Upper lobe of right lung (tissue), 1 donor: ENCODE results near the gene TANC1. TPM values are rescaled to one million over a fixed set of nuclear protein-coding genes. Genes with fewer than 3 reads are reported as not detected.

ENCODE experiments used
- ATAC-seq: fragments of 200-7000 bp; cut with Tn5 transposase; one replicate; pipeline ENCODE4 v1.9.1; 2020; ENCODE audit warnings: mild to moderate bottlenecking, moderate library complexity
- DNase-seq: peaks from one replicate; pipeline ENCODE4 v3.0.0-alpha.2; 2020
- H3K27ac ChIP-seq: fragments of 200-600 bp; one replicate; pipeline ENCODE4 v1.8.0; 2022
- H3K27me3 ChIP-seq: fragments of 200-600 bp; one replicate; pipeline ENCODE4 v1.8.0; 2022; ENCODE audit warnings: mild to moderate bottlenecking
- H3K36me3 ChIP-seq: fragments of 200-600 bp; one replicate; pipeline ENCODE4 v1.8.0; 2022
- H3K4me1 ChIP-seq: fragments of 200-600 bp; one replicate; pipeline ENCODE4 v1.8.0; 2022
- H3K4me3 ChIP-seq: fragments of 200-600 bp; one replicate; pipeline ENCODE4 v1.8.0; 2022; ENCODE audit warnings: mild to moderate bottlenecking
- H3K9me3 ChIP-seq: fragments of 200-600 bp; one replicate; pipeline ENCODE4 v1.8.0; 2022
- intact Hi-C: fragments of 100-400 bp; cut with DNase I; formaldehyde crosslinking; loops from one replicate; pipeline ENCODE4 v1.11.0; 2022
- total RNA-seq: library from RNA; stranded (reverse); fragmentation: NEBNext Ultra II Directional; extraction: Animal tissue kit (Norgen Biotek cat#: 25700); gene quantifications from one replicate; pipeline ENCODE4 v1.2.1, GENCODE V29; 2021
- TF ChIP-seq, protein P1 (sequence below): fragments of 200-600 bp; IDR thresholded peaks from one replicate; pipeline ENCODE4 v1.8.0; 2022; ENCODE audit warnings: antibody characterized with exemption
- donor health status: DM: no; HTN: yes; CAD: no; lungs with severe emphysema.

The TANC1 gene
- total RNA-seq, 1 donor from 2014 or later: 60.4 TPM

DNA sequence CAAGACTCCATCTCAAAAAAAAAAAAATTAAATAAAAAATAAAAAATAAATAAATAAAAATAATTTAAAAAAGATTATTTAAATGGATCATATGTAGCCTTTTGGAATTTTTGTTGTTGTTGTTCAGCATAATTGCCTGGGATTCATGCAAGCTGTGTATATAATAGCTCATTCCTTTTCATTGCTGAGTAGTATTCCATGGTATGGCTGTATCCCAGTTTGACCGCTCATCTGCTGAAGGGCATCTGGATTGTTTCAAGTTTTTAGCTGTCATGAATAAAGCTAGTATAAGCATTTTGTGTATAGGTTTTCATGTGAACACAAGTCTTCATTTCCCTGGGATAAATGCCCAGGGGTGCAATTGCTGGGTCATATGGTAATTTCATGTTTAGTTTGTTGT lies 6.4 kb upstream of the TANC1 start:
- no peaks in the 10 kb centered on the region for H3K27me3 ChIP-seq
- H3K9me3 ChIP-seq: no peaks in the 10 kb centered on the region
- DNase-seq (no peak), ATAC-seq (no peak)
- TF ChIP-seq, protein P1, sequence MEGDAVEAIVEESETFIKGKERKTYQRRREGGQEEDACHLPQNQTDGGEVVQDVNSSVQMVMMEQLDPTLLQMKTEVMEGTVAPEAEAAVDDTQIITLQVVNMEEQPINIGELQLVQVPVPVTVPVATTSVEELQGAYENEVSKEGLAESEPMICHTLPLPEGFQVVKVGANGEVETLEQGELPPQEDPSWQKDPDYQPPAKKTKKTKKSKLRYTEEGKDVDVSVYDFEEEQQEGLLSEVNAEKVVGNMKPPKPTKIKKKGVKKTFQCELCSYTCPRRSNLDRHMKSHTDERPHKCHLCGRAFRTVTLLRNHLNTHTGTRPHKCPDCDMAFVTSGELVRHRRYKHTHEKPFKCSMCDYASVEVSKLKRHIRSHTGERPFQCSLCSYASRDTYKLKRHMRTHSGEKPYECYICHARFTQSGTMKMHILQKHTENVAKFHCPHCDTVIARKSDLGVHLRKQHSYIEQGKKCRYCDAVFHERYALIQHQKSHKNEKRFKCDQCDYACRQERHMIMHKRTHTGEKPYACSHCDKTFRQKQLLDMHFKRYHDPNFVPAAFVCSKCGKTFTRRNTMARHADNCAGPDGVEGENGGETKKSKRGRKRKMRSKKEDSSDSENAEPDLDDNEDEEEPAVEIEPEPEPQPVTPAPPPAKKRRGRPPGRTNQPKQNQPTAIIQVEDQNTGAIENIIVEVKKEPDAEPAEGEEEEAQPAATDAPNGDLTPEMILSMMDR: no peak
- no peak overlapping the region for H3K27ac ChIP-seq
- intact Hi-C loops: no loop called here
- no peaks in the 10 kb centered on the region for H3K36me3 ChIP-seq
- H3K4me1 ChIP-seq: no peaks in the 10 kb centered on the region
- no peak overlapping the region for H3K4me3 ChIP-seq

DNA sequence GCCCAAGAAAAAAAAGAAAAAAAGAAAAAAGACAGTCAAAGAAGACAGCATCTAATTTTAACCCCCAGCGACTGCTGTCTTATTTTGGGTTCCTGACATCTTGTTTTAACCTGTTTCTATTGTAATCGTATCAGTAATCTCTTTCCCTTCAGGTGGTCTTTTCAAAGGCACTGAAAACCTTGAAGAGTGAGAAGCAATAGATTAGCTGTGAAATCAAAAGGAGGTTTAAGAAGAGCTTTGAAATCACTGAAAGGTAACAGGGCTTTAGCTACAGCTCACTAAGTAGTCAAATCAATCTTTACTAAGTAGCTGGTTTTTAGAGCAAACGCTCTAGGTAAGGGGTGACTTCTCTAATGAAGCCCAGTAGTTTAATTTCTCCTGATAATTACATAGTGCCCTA lies 5.4 kb upstream of the TANC1 start:
- no peaks in the 10 kb centered on the region for H3K27me3 ChIP-seq
- intact Hi-C loops: no loop called here
- H3K9me3 ChIP-seq: no peaks in the 10 kb centered on the region
- TF ChIP-seq, protein P1: no peak
- no peaks in the 10 kb centered on the region for H3K4me1 ChIP-seq
- H3K36me3 ChIP-seq: no peaks in the 10 kb centered on the region
- DNase-seq (no peak), ATAC-seq (no peak)
- no peak overlapping the region for H3K4me3 ChIP-seq
- no peak overlapping the region for H3K27ac ChIP-seq

DNA sequence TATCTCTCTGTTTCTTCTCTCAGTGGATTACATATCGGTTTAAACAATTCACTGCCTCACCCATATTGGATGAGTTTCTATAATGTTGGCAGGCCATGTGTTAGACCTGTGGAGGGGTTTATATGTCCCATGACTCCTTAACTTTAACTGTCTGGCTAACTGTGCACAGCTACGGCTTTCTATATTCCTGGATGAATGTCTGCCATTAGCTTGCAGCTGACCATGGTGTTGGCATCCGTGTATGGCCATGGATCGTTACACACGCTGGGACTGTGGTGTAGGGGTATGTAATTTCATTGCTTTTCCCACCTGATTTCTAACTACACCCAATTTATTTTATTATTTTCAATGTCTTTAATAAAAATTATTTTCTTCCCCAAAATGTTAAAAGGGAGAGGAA lies 3.3 kb upstream of the TANC1 start:
- Histone ChIP-seq H3K4me3 (no peak overlapping the region), H3K4me1 (peaks cover 1% of the 10 kb centered on the region), H3K36me3 (no peaks in the 10 kb centered on the region), H3K9me3 (no peaks in the 10 kb centered on the region), H3K27me3 (no peaks in the 10 kb centered on the region), H3K27ac (no peak overlapping the region)
- ATAC-seq (no peak), DNase-seq (no peak)
- intact Hi-C loops: no loop called here
- TF ChIP-seq, protein P1: no peak

DNA sequence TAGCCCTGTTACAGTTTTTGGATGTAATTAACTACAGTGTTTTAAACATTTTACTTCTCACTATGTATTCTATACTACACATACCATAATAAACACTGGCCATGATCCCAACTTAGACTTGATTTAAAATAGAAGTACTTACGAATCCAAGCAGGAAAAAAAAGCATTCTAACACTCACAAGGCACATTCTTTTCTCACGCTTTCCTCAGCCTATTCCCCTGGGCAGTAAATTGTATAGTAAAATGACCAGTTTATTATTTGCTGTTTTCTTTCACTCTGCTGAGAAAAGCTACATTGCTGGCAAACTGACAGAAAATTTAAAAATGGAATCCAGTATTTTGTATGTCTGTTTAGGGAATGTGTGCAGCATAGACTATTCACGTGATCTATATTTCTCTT lies 2.8 kb upstream of the TANC1 start:
- no peak for ATAC-seq
- TF ChIP-seq, protein P1: no peak
- Histone ChIP-seq H3K4me1 (peaks cover 5% of the 10 kb centered on the region), H3K4me3 (no peak overlapping the region), H3K27me3 (no peaks in the 10 kb centered on the region), H3K27ac (no peak overlapping the region), H3K36me3 (no peaks in the 10 kb centered on the region), H3K9me3 (no peaks in the 10 kb centered on the region)
- DNase-seq: no peak
- intact Hi-C loops: no loop called here

DNA sequence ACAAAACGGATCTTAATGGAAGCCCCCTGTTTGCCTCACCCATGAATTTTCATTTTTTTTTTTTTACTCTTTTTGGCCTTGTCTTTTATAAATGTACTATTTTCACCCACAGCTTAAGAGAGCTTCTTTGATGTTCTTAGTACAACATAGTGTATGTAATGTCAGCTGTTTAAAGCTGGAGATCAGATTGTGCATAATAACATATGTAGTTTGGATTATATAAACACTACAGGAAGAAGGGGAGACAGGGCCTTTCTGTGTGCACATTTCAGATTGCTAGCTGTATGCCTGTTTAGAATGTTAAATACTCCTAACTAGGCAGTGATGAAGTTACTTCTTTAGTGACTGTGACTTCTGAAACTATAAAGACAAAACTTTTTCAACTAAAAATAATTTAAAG lies 2.1 kb upstream of the TANC1 start:
- Histone ChIP-seq H3K27me3 (no peaks in the 10 kb centered on the region), H3K9me3 (no peaks in the 10 kb centered on the region), H3K4me1 (peaks cover 10% of the 10 kb centered on the region), H3K4me3 (no peak overlapping the region), H3K36me3 (no peaks in the 10 kb centered on the region), H3K27ac (peak overlapping the region; percentile 89)
- TF ChIP-seq, protein P1: no peak
- DNase-seq (no peak), ATAC-seq (no peak)
- intact Hi-C loops: no loop called here

GRCh38 chr2:158967114-158967730 lies 1.2 kb upstream of the TANC1 start:
- DNase-seq: no peak
- Histone ChIP-seq H3K4me3 (peak overlapping the region; percentile 77), H3K36me3 (no peaks in the 10 kb centered on the region), H3K9me3 (no peaks in the 10 kb centered on the region), H3K27ac (peak overlapping the region; percentile 89), H3K27me3 (no peaks in the 10 kb centered on the region), H3K4me1 (peaks cover 19% of the 10 kb centered on the region)
- intact Hi-C loops: no loop called here
- ATAC-seq: no peak
- TF ChIP-seq, protein P1: no peak
